HCT116 (cell line): ENCODE results near the gene MAPKAPK3. TPM values are rescaled to one million over a fixed set of nuclear protein-coding genes. Genes with fewer than 3 reads are reported as not detected.

ENCODE experiments used
- ATAC-seq: fragments of 200-7000 bp; cut with Tn5 transposase; 2 replicates; pipeline ENCODE4 v1.9.1; 2020; ENCODE audit warnings: mild to moderate bottlenecking, moderate library complexity
- BruUV-seq: library from RNA; stranded (reverse); fragments of 400-500 nt; replicated peaks from 2 replicates; lab custom pipeline; 2021; lab: Mats Ljungman, UMichigan
- CTCF ChIA-PET: fragments of 300-600 bp; sonication (Branson Sonifier 250); formaldehyde crosslinking; loops from one replicate; lab custom pipeline; 2021; ENCODE audit warnings: antibody characterized with exemption; lab: Charles Lee
- POLR2A ChIA-PET: fragments of 300-600, 350-600 bp; sonication (Branson Sonifier 250); formaldehyde crosslinking; loops from one replicate; lab custom pipeline; 2021; ENCODE audit warnings: antibody characterized with exemption; lab: Charles Lee
- RAD21 ChIA-PET, 2 experiments: fragments of 300-600 bp; sonication (Branson Sonifier 250); formaldehyde crosslinking; loops; one replicate each; lab custom pipeline; 2023; ENCODE audit warnings: low total read pairs in 2 of 2; ENCODE audit not compliant: uncharacterized antibody in 2 of 2, unreplicated experiment in 2 of 2, low non-redundant PET in 1 of 2; lab: Charles Lee
- DNase-seq: peaks from one replicate; pipeline ENCODE4 v3.0.0-alpha.2; 2010; ENCODE audit warnings: low read depth, low spot score
- H2AFZ ChIP-seq: fragments of 200-600 bp; shearing (Covaris generic), sonication (generic); 2 replicates; pipeline ENCODE4 v1.6.1; 2017; ENCODE audit warnings: low read depth, mixed run types, mixed read lengths, antibody characterized with exemption, low read length; ENCODE audit not compliant: poor library complexity, severe bottlenecking
- H3K27ac ChIP-seq: 2 replicates; pipeline ENCODE4 v1.5.1; 2012; ENCODE audit warnings: low read depth, low read length
- H3K27me3 ChIP-seq: fragments of 200-600 bp; sonication (generic); 2 replicates; pipeline ENCODE4 v1.6.1; 2016; ENCODE audit warnings: mixed run types, low read length, mixed read lengths; ENCODE audit not compliant: insufficient read depth
- H3K36me3 ChIP-seq, 2 experiments: fragments of 200-500 bp in 1 of 2; fragments of 200-600 bp in 1 of 2; sonication (Bioruptor generic) in 1 of 2; sonication (generic) in 1 of 2; 2 replicates each; pipeline versions ENCODE4 v1.5.1 to v1.6.1; 2014 to 2016; ENCODE audit warnings: low read length in 2 of 2, inconsistent platforms in 1 of 2, mixed read lengths in 1 of 2, mixed run types in 1 of 2; ENCODE audit not compliant: insufficient read depth in 2 of 2, control insufficient read depth in 1 of 2
- H3K4me1 ChIP-seq, 2 experiments: fragments of 200-600 bp in 1 of 2; sonication (generic) in 1 of 2; 2 replicates each; pipeline versions ENCODE4 v1.5.1 to v1.6.1; 2012 to 2017; ENCODE audit warnings: low read length in 2 of 2, inconsistent platforms in 1 of 2, mild to moderate bottlenecking in 1 of 2, mixed read lengths in 1 of 2, mixed run types in 1 of 2, moderate library complexity in 1 of 2; ENCODE audit not compliant: insufficient read depth in 2 of 2, control insufficient read depth in 1 of 2
- H3K4me2 ChIP-seq: fragments of 200-600 bp; sonication (generic); 2 replicates; pipeline ENCODE4 v1.6.1; 2017; ENCODE audit warnings: mixed run types, low read length, mixed read lengths
- H3K4me3 ChIP-seq, 2 experiments: fragments of 200-600 bp in 1 of 2; sonication (generic) in 1 of 2; replicated peaks in 1 of 2; 2 replicates each; pipeline ENCODE4 v1.5.1; 2011 to 2016; ENCODE audit warnings: low read length in 2 of 2, control low read depth in 1 of 2, low read depth in 1 of 2, mild to moderate bottlenecking in 1 of 2, mixed read lengths in 1 of 2, mixed run types in 1 of 2
- H3K79me2 ChIP-seq: fragments of 200-600 bp; sonication (generic); 2 replicates; pipeline ENCODE4 v1.6.1; 2017; ENCODE audit warnings: mild to moderate bottlenecking, mixed run types, low read length, moderate library complexity, mixed read lengths; ENCODE audit not compliant: insufficient read depth
- H3K9ac ChIP-seq: fragments of 200-600 bp; sonication (generic); 2 replicates; pipeline ENCODE4 v1.6.1; 2016; ENCODE audit warnings: low read length, mixed read lengths
- H3K9me2 ChIP-seq: fragments of 200-600 bp; sonication (generic), shearing (Covaris generic); 2 replicates; pipeline ENCODE4 v1.6.1; 2017; ENCODE audit warnings: mixed run types, mild to moderate bottlenecking, moderate library complexity; ENCODE audit not compliant: insufficient read depth
- H3K9me3 ChIP-seq, 2 experiments: fragments of 200-500 bp in 1 of 2; fragments of 200-600 bp in 1 of 2; sonication (Bioruptor generic) in 1 of 2; sonication (generic) in 1 of 2; 2 replicates each; pipeline ENCODE4 v1.6.1; 2014 to 2017; ENCODE audit warnings: low read length in 2 of 2, mixed read lengths in 2 of 2, inconsistent platforms in 1 of 2, low read depth in 1 of 2, mild to moderate bottlenecking in 1 of 2, mixed run types in 1 of 2, moderate library complexity in 1 of 2; ENCODE audit not compliant: control insufficient read depth in 1 of 2, insufficient read depth in 1 of 2
- H4K20me1 ChIP-seq: fragments of 200-600 bp; sonication (generic), shearing (Covaris generic); 2 replicates; pipeline ENCODE4 v1.6.1; 2017; ENCODE audit warnings: mixed run types, mild to moderate bottlenecking, moderate library complexity; ENCODE audit not compliant: insufficient read depth
- ATF3 ChIP-seq: IDR thresholded peaks from 2 replicates; pipeline ENCODE4 v1.6.1; 2012
- CBX3 ChIP-seq: IDR thresholded peaks from 2 replicates; pipeline ENCODE4 v1.6.1; 2012; ENCODE audit warnings: low read depth
- CEBPB ChIP-seq: IDR thresholded peaks from 2 replicates; pipeline ENCODE4 v1.6.1; 2012; ENCODE audit warnings: low read depth
- CTCF ChIP-seq, 3 experiments: fragments of 200-600 bp in 1 of 3; sonication (generic) in 1 of 3; IDR thresholded peaks in 2 of 3; conservative IDR thresholded peaks in 1 of 3; 2 replicates each; pipeline ENCODE4 v1.5.1; 2012 to 2017; ENCODE audit warnings: low read depth in 2 of 3, low read length in 2 of 3, antibody characterized with exemption in 1 of 3, borderline replicate concordance in 1 of 3, control low read depth in 1 of 3, mild to moderate bottlenecking in 1 of 3, mixed read lengths in 1 of 3, mixed run types in 1 of 3, moderate library complexity in 1 of 3; ENCODE audit not compliant: insufficient read depth in 1 of 3
- EGR1 ChIP-seq: IDR thresholded peaks from 2 replicates; pipeline ENCODE4 v1.6.1; 2012; ENCODE audit warnings: low read depth
- ELF1 ChIP-seq: IDR thresholded peaks from 2 replicates; pipeline ENCODE4 v1.6.1; 2012; ENCODE audit warnings: low read depth, borderline replicate concordance
- EZH2phosphoT487 ChIP-seq: fragments of 200-600 bp; IDR thresholded peaks from 2 replicates; pipeline ENCODE4 v1.6.1; 2018; ENCODE audit warnings: antibody characterized with exemption, borderline replicate concordance
- FOSL1 ChIP-seq: IDR thresholded peaks from 2 replicates; pipeline ENCODE4 v1.6.1; 2012; ENCODE audit warnings: low read depth
- MAX ChIP-seq: IDR thresholded peaks from 2 replicates; pipeline ENCODE4 v1.6.1; 2012
- POLR2AphosphoS5 ChIP-seq: IDR thresholded peaks from 2 replicates; pipeline ENCODE4 v1.6.1; 2011; ENCODE audit warnings: mild to moderate bottlenecking, low read depth, low read length, moderate library complexity
- RAD21 ChIP-seq: IDR thresholded peaks from 2 replicates; pipeline ENCODE4 v1.6.1; 2012; ENCODE audit warnings: low read depth, mild to moderate bottlenecking
- TCF7L2 ChIP-seq: IDR thresholded peaks from 2 replicates; pipeline ENCODE4 v1.7.0; 2011; ENCODE audit warnings: borderline replicate concordance, inconsistent platforms; ENCODE audit not compliant: insufficient read depth, insufficient read length; ENCODE audit errors: extremely low read depth
- ZBTB33 ChIP-seq: IDR thresholded peaks from 2 replicates; pipeline ENCODE4 v1.6.1; 2011; ENCODE audit warnings: mild to moderate bottlenecking, low read length, moderate library complexity; ENCODE audit not compliant: insufficient replicate concordance; ENCODE audit errors: extremely low read depth
- intact Hi-C: fragments of 100-400 bp; cut with micrococcal nuclease; formaldehyde crosslinking; loops from 2 replicates; pipeline ENCODE4 v1.10.0; 2022
- total RNA-seq: library from RNA; stranded (reverse); gene quantifications from one replicate; pipeline ENCODE4 v1.2.1, GENCODE V29; 2021; ENCODE audit not compliant: unreplicated experiment

The MAPKAPK3 gene
- total RNA-seq, 1 experiment from 2014 or later: 87.3 TPM

GRCh38 chr3:50637011-50637410, 20.1 kb downstream of the MAPKAPK3 start (continued):
- TF ChIP-seq CTCF (IDR thresholded peaks at IDR 0.05 in 2 of 3, conservative IDR thresholded peaks at IDR 0.05 in 1 of 3; ENCODE audit: borderline replicate concordance in 1 of 3, insufficient read depth in 1 of 3, low read depth in 2 of 3, low read length in 2 of 3) (no peak), ELF1 (no peak), FOSL1 (no peak), CBX3 (no peak)

GRCh38 chr3:50637945-50638344, 21.0 kb downstream of the MAPKAPK3 start:
- Histone ChIP-seq H4K20me1 (no peaks in the 10 kb centered on the region; the same call in 1 of the 2 replicates), H3K79me2 (peaks cover 60% of the 10 kb centered on the region), H2AFZ (no peak overlapping the region), H3K9me2 (no peaks in the 10 kb centered on the region), H3K9me3 (no peaks in the 10 kb centered on the region), H3K4me2 (peak overlapping the region; percentile 65), H3K9ac (no peak overlapping the region), H3K4me3 (no peak overlapping the region), H3K36me3 (peaks cover 0 to 29% of the 10 kb centered on the region in 2 experiments; a peak in 1 of 4 replicates), H3K4me1 (peaks cover 12 to 42% of the 10 kb centered on the region in 2 experiments), H3K27me3 (no peaks in the 10 kb centered on the region), H3K27ac (no peak overlapping the region)
- TF ChIP-seq ATF3 (no peak), CBX3 (no peak), TCF7L2 (no peak), FOSL1 (no peak), EZH2phosphoT487 (no peak), ZBTB33 (no peak), MAX (no peak), CEBPB (no peak), CTCF (IDR thresholded peaks at IDR 0.05 in 2 of 3, conservative IDR thresholded peaks at IDR 0.05 in 1 of 3; ENCODE audit: borderline replicate concordance in 1 of 3, insufficient read depth in 1 of 3, low read depth in 2 of 3, low read length in 2 of 3) (no peak), EGR1 (no peak), POLR2AphosphoS5 (no peak), RAD21 (no peak)
- CTCF ChIA-PET: interaction anchor here (0.6 to 0.8 kb wide), 2 partner anchors 15 to 26 kb away, joined by 3 read pairs; no protein-coding TSS in a partner anchor
- no peak for DNase-seq
- BruUV-seq: no TSS peak
- intact Hi-C loops: no loop called here
- POLR2A ChIA-PET: no interaction called here
- RAD21 ChIA-PET: no interaction called here
- ATAC-seq: no peak
